Hematopoietic multipotent progenitor cell treated with erythropoietin and hydrocortisone succinate and interleukin-3 and kit ligand, for 6 days (in vitro differentiated cells): ENCODE results near the gene NLRC4.
A peak's percentile ranks its signal among the peaks of the same experiment; 100 is the strongest.
"Not testable (repeated sequence)": the region's sequence is repeated elsewhere in the genome, so short reads cannot be mapped to it uniquely, and the experiment has no call there.

Experiments
- DNase-seq: peaks from one replicate; pipeline ENCODE4 v3.0.0-alpha.2; 2015

The NLRC4 gene

GRCh38 chr2:32237996-32238395, 26.7 kb downstream of the NLRC4 start:
- no peak for DNase-seq

- DNase-seq = no peak
These were observed 27.2 kb downstream of the NLRC4 start for GRCh38 chr2:32237488-32237887.

- DNase-seq = no peak
These were observed 29.4 kb downstream of the NLRC4 start for GRCh38 chr2:32235315-32235714.

GRCh38 chr2:32231959-32232358, 32.7 kb downstream of the NLRC4 start:
- no peak for DNase-seq

GRCh38 chr2:32229635-32230034, 35.1 kb downstream of the NLRC4 start:
- no peak for DNase-seq

GRCh38 chr2:32228181-32228580, 36.5 kb downstream of the NLRC4 start:
- no peak for DNase-seq

GRCh38 chr2:32227492-32227891, 37.2 kb downstream of the NLRC4 start:
- DNase-seq = no peak

- DNase-seq = no peak
These were observed 41.7 kb downstream of the NLRC4 start for GRCh38 chr2:32222966-32223365.

- no peak for DNase-seq
These were observed 44.2 kb downstream of the NLRC4 start for GRCh38 chr2:32220445-32220844.

- peak; percentile 65 for DNase-seq
These were observed 52.4 kb downstream of the NLRC4 start for GRCh38 chr2:32212295-32212694.

- no peak for DNase-seq
These were observed 53.8 kb downstream of the NLRC4 start for GRCh38 chr2:32210767-32211408.

GRCh38 chr2:32203428-32203827, 61.3 kb downstream of the NLRC4 start:
- not testable (repeated sequence) for DNase-seq

GRCh38 chr2:32200814-32201213, 63.9 kb downstream of the NLRC4 start:
- peak; percentile 51 for DNase-seq

- DNase-seq = no peak
These were observed 72.3 kb downstream of the NLRC4 start for GRCh38 chr2:32192418-32192817.

- peak; percentile 80 for DNase-seq
These were observed 75.7 kb downstream of the NLRC4 start for GRCh38 chr2:32189011-32189410.

GRCh38 chr2:32182667-32183066, 82.0 kb downstream of the NLRC4 start:
- DNase-seq = no peak
